SK-MEL-5 (cell line): Measurements from ENCODE around the gene SVOPL. TPM values are rescaled to one million over a fixed set of nuclear protein-coding genes. Genes with fewer than 3 reads are reported as not detected.

ENCODE experiments used
- DNase-seq: peaks from one replicate; pipeline ENCODE4 v3.0.0-alpha.2; 2016; ENCODE audit warnings: low read depth, low spot score
- in situ Hi-C: cut with HindIII; loops from 2 replicates; pipeline ENCODE4 v1.10.0; 2016; ENCODE audit warnings: low sequenced_read_pairs, high pct_unique_total_duplicates, low pct_unique_long_range_greater_than_20kb
- total RNA-seq: library from RNA; depleted of rRNA; stranded (reverse); fragments of >200 nt; shearing (Covaris generic); gene quantifications from 2 replicates; pipeline ENCODE4 v1.2.3, GENCODE V29; 2014

The SVOPL gene
- total RNA-seq, 1 experiment from 2014 or later: not detected

GRCh38 chr7:138585283-138585993 lies 115.7 kb downstream of the SVOPL start:
- no peak for DNase-seq
- in situ Hi-C loops: no loop called here

GRCh38 chr7:138584696-138585095 lies 116.5 kb downstream of the SVOPL start:
- DNase-seq: no peak
- in situ Hi-C loops: no loop called here

- DNase-seq: no peak
- in situ Hi-C loops: no loop called here
These were observed 116.9 kb downstream of the SVOPL start for GRCh38 chr7:138584283-138584682.

GRCh38 chr7:138581065-138581464 lies 120.1 kb downstream of the SVOPL start:
- DNase-seq: no peak
- in situ Hi-C loops: no loop called here

- in situ Hi-C loops: no loop called here
- no peak for DNase-seq
These were observed 121.5 kb downstream of the SVOPL start for GRCh38 chr7:138579671-138580070.

GRCh38 chr7:138579136-138579535 lies 122.0 kb downstream of the SVOPL start:
- DNase-seq: no peak
- in situ Hi-C loops: no loop called here

- DNase-seq: no peak
- in situ Hi-C loops: no loop called here
These were observed 125.2 kb downstream of the SVOPL start for GRCh38 chr7:138575897-138576428.

- in situ Hi-C loops: no loop called here
- DNase-seq: no peak
These were observed 127.4 kb downstream of the SVOPL start for GRCh38 chr7:138573741-138574140.

GRCh38 chr7:138570715-138571114 lies 130.4 kb downstream of the SVOPL start:
- in situ Hi-C loops: no loop called here
- DNase-seq: no peak

- in situ Hi-C loops: no loop called here
- DNase-seq: no peak
These were observed 131.7 kb downstream of the SVOPL start for GRCh38 chr7:138569418-138569817.

GRCh38 chr7:138568655-138569054 lies 132.5 kb downstream of the SVOPL start:
- no peak for DNase-seq
- in situ Hi-C loops: no loop called here

- in situ Hi-C loops: no loop called here
- DNase-seq: no peak
These were observed 135.6 kb downstream of the SVOPL start for GRCh38 chr7:138565451-138566114.

GRCh38 chr7:138565071-138565450 lies 136.1 kb downstream of the SVOPL start:
- no peak for DNase-seq
- in situ Hi-C loops: no loop called here

- in situ Hi-C loops: no loop called here
- no peak for DNase-seq
These were observed 136.8 kb downstream of the SVOPL start for GRCh38 chr7:138564365-138564764.

- in situ Hi-C loops: no loop called here
- no peak for DNase-seq
These were observed 137.4 kb downstream of the SVOPL start for GRCh38 chr7:138563808-138564207.

GRCh38 chr7:138559448-138559847 lies 141.7 kb downstream of the SVOPL start:
- no peak for DNase-seq

GRCh38 chr7:138556771-138557484 lies 144.2 kb downstream of the SVOPL start:
- DNase-seq: no peak
- in situ Hi-C loops: no loop called here

More at GRCh38 chr7:138559448-138559847, 141.7 kb downstream of the SVOPL start:
- in situ Hi-C loops: no loop called here

GRCh38 chr7:138555684-138556083 lies 145.5 kb downstream of the SVOPL start:
- in situ Hi-C loops: no loop called here
- no peak for DNase-seq
